Activated B cell treated with CpG ODN at 0.5 μM for 24 hours (primary cell): ENCODE data around the gene UBE2U. TPM values are rescaled to one million over a fixed set of nuclear protein-coding genes. Genes with fewer than 3 reads are reported as not detected.

ENCODE experiments used
- ATAC-seq: fragments of 200-7000 bp; cut with Tn5 transposase; one replicate; pipeline ENCODE4 v1.10.0; 2021; ENCODE audit warnings: low read depth, mild to moderate bottlenecking, moderate library complexity
- CTCF ChIA-PET: fragments of 350-600 bp; sonication (Branson Sonifier 250); formaldehyde crosslinking; loops from one replicate; lab custom pipeline; 2021; ENCODE audit warnings: antibody characterized with exemption; lab: Charles Lee
- POLR2A ChIA-PET: fragments of 350-600 bp; sonication (Branson Sonifier 250); formaldehyde crosslinking; loops from one replicate; lab custom pipeline; 2021; ENCODE audit warnings: antibody characterized with exemption; lab: Charles Lee
- DNase-seq: peaks from one replicate; pipeline ENCODE4 v3.0.0; 2022
- H3K27ac Mint-ChIP-seq: one replicate; pipeline ENCODE4 v1.8.0; 2020; ENCODE audit warnings: mixed read lengths
- H3K27me3 Mint-ChIP-seq: one replicate; pipeline ENCODE4 v1.8.0; 2021; ENCODE audit warnings: mixed read lengths
- H3K36me3 Mint-ChIP-seq: one replicate; pipeline ENCODE4 v1.8.0; 2021; ENCODE audit warnings: low read depth, mixed read lengths
- H3K4me1 Mint-ChIP-seq: one replicate; pipeline ENCODE4 v1.8.0; 2021; ENCODE audit warnings: mixed read lengths
- H3K4me3 Mint-ChIP-seq: one replicate; pipeline ENCODE4 v1.8.0; 2020; ENCODE audit warnings: mild to moderate bottlenecking, mixed read lengths
- H3K9me3 Mint-ChIP-seq: one replicate; pipeline ENCODE4 v1.8.0; 2020; ENCODE audit warnings: mixed read lengths
- intact Hi-C: fragments of 100-400 bp; cut with micrococcal nuclease; formaldehyde crosslinking; loops from one replicate; pipeline ENCODE4 v1.15.1; 2024
- total RNA-seq: library from RNA; stranded (reverse); gene quantifications from 2 replicates; pipeline ENCODE4 v1.2.3, GENCODE V29; 2022
- TF ChIP-seq, protein P1 (sequence below): fragments of 200-600 bp; IDR thresholded peaks from one replicate; pipeline ENCODE4 v1.8.0; 2022; ENCODE audit warnings: antibody characterized with exemption, mild to moderate bottlenecking

UBE2U gene
- total RNA-seq, 1 donor from 2014 or later = not detected

- intact Hi-C loops = no loop called here
- no peak for ATAC-seq
These were observed 40.0 kb upstream of the UBE2U start for GRCh38 chr1:64163431-64163830.

GRCh38 chr1:64163970-64164369 is 39.5 kb upstream of the UBE2U start:
- CTCF ChIA-PET = interaction anchor here (1.3 kb wide), 1 partner anchor 27 kb away, joined by 3 read pairs; no protein-coding TSS in a partner anchor
- TF ChIP-seq, protein P1, sequence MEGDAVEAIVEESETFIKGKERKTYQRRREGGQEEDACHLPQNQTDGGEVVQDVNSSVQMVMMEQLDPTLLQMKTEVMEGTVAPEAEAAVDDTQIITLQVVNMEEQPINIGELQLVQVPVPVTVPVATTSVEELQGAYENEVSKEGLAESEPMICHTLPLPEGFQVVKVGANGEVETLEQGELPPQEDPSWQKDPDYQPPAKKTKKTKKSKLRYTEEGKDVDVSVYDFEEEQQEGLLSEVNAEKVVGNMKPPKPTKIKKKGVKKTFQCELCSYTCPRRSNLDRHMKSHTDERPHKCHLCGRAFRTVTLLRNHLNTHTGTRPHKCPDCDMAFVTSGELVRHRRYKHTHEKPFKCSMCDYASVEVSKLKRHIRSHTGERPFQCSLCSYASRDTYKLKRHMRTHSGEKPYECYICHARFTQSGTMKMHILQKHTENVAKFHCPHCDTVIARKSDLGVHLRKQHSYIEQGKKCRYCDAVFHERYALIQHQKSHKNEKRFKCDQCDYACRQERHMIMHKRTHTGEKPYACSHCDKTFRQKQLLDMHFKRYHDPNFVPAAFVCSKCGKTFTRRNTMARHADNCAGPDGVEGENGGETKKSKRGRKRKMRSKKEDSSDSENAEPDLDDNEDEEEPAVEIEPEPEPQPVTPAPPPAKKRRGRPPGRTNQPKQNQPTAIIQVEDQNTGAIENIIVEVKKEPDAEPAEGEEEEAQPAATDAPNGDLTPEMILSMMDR = no peak

More at GRCh38 chr1:64163431-64163830, 40.0 kb upstream of the UBE2U start:
- ChIA-PET POLR2A (no interaction called here), CTCF (no interaction called here)
- H3K4me3 Mint-ChIP-seq = no peak overlapping the region
- H3K4me1 Mint-ChIP-seq = no peaks in the 10 kb centered on the region
- no peak for DNase-seq
- H3K27ac Mint-ChIP-seq = no peak overlapping the region
- no peaks in the 10 kb centered on the region for H3K36me3 Mint-ChIP-seq
- TF ChIP-seq, protein P1 = no peak
- H3K27me3 Mint-ChIP-seq = no peaks in the 10 kb centered on the region
- H3K9me3 Mint-ChIP-seq = no peaks in the 10 kb centered on the region

DNA sequence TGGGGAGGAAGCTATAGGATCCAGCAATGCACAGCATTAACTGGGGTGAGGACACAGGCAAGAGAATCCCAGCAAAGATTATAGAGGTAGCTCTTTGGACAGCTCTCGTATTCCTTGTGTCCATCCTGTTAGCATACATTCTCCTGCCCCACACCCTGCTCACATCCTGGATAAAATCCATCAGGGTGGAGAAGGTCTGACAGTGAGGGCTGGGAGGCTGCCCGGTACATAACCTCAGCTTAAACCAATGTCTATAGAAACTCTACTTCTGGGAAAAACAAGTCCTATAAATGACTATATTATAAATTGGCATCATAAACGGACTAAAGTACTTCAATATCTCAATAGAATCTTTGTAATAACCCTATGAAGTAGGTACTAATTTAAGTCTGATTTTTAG is 36.8 kb upstream of the UBE2U start:
- ATAC-seq (no peak), DNase-seq (no peak)
- Mint-ChIP-seq H3K27me3 (peaks cover under 1% of the 10 kb centered on the region), H3K9me3 (no peaks in the 10 kb centered on the region), H3K27ac (no peak overlapping the region), H3K4me3 (no peak overlapping the region), H3K36me3 (no peaks in the 10 kb centered on the region), H3K4me1 (peaks cover 4% of the 10 kb centered on the region)
- ChIA-PET POLR2A (no interaction called here), CTCF (no interaction called here)
- TF ChIP-seq, protein P1 = no peak
- intact Hi-C loops = no loop called here

More at GRCh38 chr1:64163970-64164369, 39.5 kb upstream of the UBE2U start:
- H3K27ac Mint-ChIP-seq = no peak overlapping the region
- H3K9me3 Mint-ChIP-seq = no peaks in the 10 kb centered on the region
- no peaks in the 10 kb centered on the region for H3K36me3 Mint-ChIP-seq
- intact Hi-C loops = no loop called here
- POLR2A ChIA-PET = no interaction called here
- no peak for ATAC-seq
- no peak overlapping the region for H3K4me3 Mint-ChIP-seq
- DNase-seq = no peak
- H3K27me3 Mint-ChIP-seq = no peaks in the 10 kb centered on the region
- H3K4me1 Mint-ChIP-seq = no peaks in the 10 kb centered on the region

- ChIA-PET POLR2A (no interaction called here), CTCF (no interaction called here)
- H3K9me3 Mint-ChIP-seq = no peaks in the 10 kb centered on the region
- ATAC-seq (no peak), DNase-seq (no peak)
- peaks cover 2% of the 10 kb centered on the region for H3K27me3 Mint-ChIP-seq
- intact Hi-C loops = no loop called here
- TF ChIP-seq, protein P1 = no peak
- no peak overlapping the region for H3K4me3 Mint-ChIP-seq
- H3K4me1 Mint-ChIP-seq = peaks cover 6% of the 10 kb centered on the region
- no peak overlapping the region for H3K27ac Mint-ChIP-seq
- H3K36me3 Mint-ChIP-seq = no peaks in the 10 kb centered on the region
These were observed 36.2 kb upstream of the UBE2U start for GRCh38 chr1:64167176-64167575.

DNA sequence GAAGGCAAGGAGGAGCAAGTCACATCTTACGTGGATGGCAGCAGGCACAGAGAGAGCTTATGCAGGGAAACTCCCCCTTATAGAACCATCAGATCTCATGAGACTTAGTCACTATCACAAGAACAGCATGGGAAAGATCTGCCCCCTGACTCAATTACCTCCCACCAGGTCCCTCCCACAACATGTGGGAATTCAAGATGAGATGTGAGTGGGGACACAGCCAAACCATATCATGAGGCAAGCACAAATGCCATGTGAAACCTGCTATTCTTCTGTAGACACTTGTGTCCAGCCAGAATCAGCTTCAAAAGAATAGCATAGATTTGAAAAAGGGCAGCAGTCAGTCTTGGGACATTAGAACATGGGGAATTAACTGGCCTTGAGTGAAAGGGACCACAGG is 32.2 kb upstream of the UBE2U start:
- no peaks in the 10 kb centered on the region for H3K36me3 Mint-ChIP-seq
- TF ChIP-seq, protein P1 = no peak
- ATAC-seq = no peak
- ChIA-PET CTCF (no interaction called here), POLR2A (no interaction called here)
- no peaks in the 10 kb centered on the region for H3K9me3 Mint-ChIP-seq
- DNase-seq = no peak
- peaks cover 6% of the 10 kb centered on the region for H3K4me1 Mint-ChIP-seq
- no peak overlapping the region for H3K4me3 Mint-ChIP-seq
- H3K27ac Mint-ChIP-seq = no peak overlapping the region
- H3K27me3 Mint-ChIP-seq = peaks cover 2% of the 10 kb centered on the region
- intact Hi-C loops = no loop called here
